ENCODE data around the gene KHDRBS2.

GRCh38 chr6:61787998-61788397 is 498.0 kb downstream of the KHDRBS2 start:
- no peak for TF ChIP-seq CTCF (IDR thresholded peaks at IDR 0.05)
- TF ChIP-seq EZH2phosphoT487 (IDR thresholded peaks at IDR 0.05), result no peak
- no peak for TF ChIP-seq EZH2 (IDR thresholded peaks at IDR 0.05)

Measured in neural progenitor cell (in vitro differentiated cells).